Measurements from ENCODE around the gene ASPG.

GRCh38 chr14:104149617-104150135 is 64.2 kb downstream of the ASPG start:
- TF ChIP-seq HCFC1 (IDR thresholded peaks at IDR 0.05; ENCODE audit: low read depth, low read length) (no peak), ZNF253 (CRISPR knock-in tag; IDR thresholded peaks at IDR 0.05; ENCODE audit: borderline replicate concordance) (no peak), SNAPC5 (CRISPR knock-in tag; IDR thresholded peaks at IDR 0.05; ENCODE audit: borderline replicate concordance) (no peak), IKZF4 (CRISPR knock-in tag; IDR thresholded peaks at IDR 0.05; ENCODE audit: borderline replicate concordance, low read depth, not compliant biosample characterization) (no peak), ZNF512B (CRISPR knock-in tag; IDR thresholded peaks at IDR 0.05; ENCODE audit: borderline replicate concordance) (no peak), RFX5 (IDR thresholded peaks at IDR 0.05; ENCODE audit: low read depth, low read length) (no peak)

Measured in HepG2 (cell line).